WTC11 (cell line): ENCODE data around the gene RING1. TPM values are rescaled to one million over a fixed set of nuclear protein-coding genes. Genes with fewer than 3 reads are reported as not detected.

Experiments
- ATAC-seq: fragments of 200-7000 bp; cut with Tn5 transposase; 2 replicates; pipeline ENCODE4 v1.10.0; 2021; ENCODE audit warnings: mild to moderate bottlenecking, moderate library complexity
- CTCF ChIA-PET: fragments of 300-600 bp; sonication (Branson Sonifier 250); formaldehyde crosslinking; loops from one replicate; lab custom pipeline; 2021; ENCODE audit warnings: antibody characterized with exemption; lab: Charles Lee
- POLR2A ChIA-PET: fragments of 350-600 bp; sonication (Branson Sonifier 250); formaldehyde crosslinking; loops from one replicate; lab custom pipeline; 2021; ENCODE audit warnings: antibody characterized with exemption; lab: Charles Lee
- DNase-seq: peaks from one replicate; pipeline ENCODE4 v3.0.0; 2021; ENCODE audit warnings: low spot score
- H3K27ac Mint-ChIP-seq: 2 replicates; pipeline ENCODE4 v1.8.0; 2021; ENCODE audit warnings: mixed read lengths
- H3K27me3 Mint-ChIP-seq: 2 replicates; pipeline ENCODE4 v1.8.0; 2021; ENCODE audit warnings: low read depth, mild to moderate bottlenecking, moderate library complexity, mixed read lengths
- H3K36me3 Mint-ChIP-seq: 2 replicates; pipeline ENCODE4 v1.8.0; 2021; ENCODE audit warnings: mixed read lengths
- H3K4me1 Mint-ChIP-seq: 2 replicates; pipeline ENCODE4 v1.8.0; 2022; ENCODE audit warnings: mixed read lengths
- H3K4me3 Mint-ChIP-seq: 2 replicates; pipeline ENCODE4 v1.8.0; 2021; ENCODE audit warnings: mild to moderate bottlenecking, moderate library complexity, mixed read lengths
- H3K9me3 Mint-ChIP-seq: 2 replicates; pipeline ENCODE4 v1.8.0; 2021; ENCODE audit warnings: mixed read lengths
- CREB1 ChIP-seq: sonication (generic); formaldehyde crosslinking; IDR thresholded peaks from 2 replicates; pipeline ENCODE4 v1.8.0; 2023; ENCODE audit warnings: mild to moderate bottlenecking, missing genetic modification reagents
- EMX1 ChIP-seq: fragments of 250-450 bp; sonication (Bioruptor Pico); IDR thresholded peaks from 2 replicates; pipeline ENCODE4 v1.8.0; 2021; ENCODE audit warnings: mild to moderate bottlenecking
- FOXK1 ChIP-seq: sonication (generic); formaldehyde crosslinking; IDR thresholded peaks from 2 replicates; pipeline ENCODE4 v1.8.0; 2022; ENCODE audit warnings: mild to moderate bottlenecking, moderate library complexity, missing genetic modification reagents
- GABPB1 ChIP-seq: sonication (generic); formaldehyde crosslinking; IDR thresholded peaks from 2 replicates; pipeline ENCODE4 v1.8.1; 2023; ENCODE audit warnings: mild to moderate bottlenecking, missing genetic modification reagents
- GTF2I ChIP-seq: fragments of 250-450 bp; sonication (Bioruptor Pico); conservative IDR thresholded peaks from 2 replicates; pipeline ENCODE4 v1.4.0; 2021; ENCODE audit warnings: mild to moderate bottlenecking
- HMGXB4 ChIP-seq: sonication (generic); formaldehyde crosslinking; IDR thresholded peaks from 2 replicates; pipeline ENCODE4 v1.8.1; 2023; ENCODE audit warnings: mild to moderate bottlenecking, moderate library complexity, missing genetic modification reagents
- IRF2 ChIP-seq: sonication (generic); formaldehyde crosslinking; IDR thresholded peaks from 2 replicates; pipeline ENCODE4 v1.8.0; 2022; ENCODE audit warnings: low read depth, missing genetic modification reagents, borderline replicate concordance
- JUN ChIP-seq: sonication (generic); formaldehyde crosslinking; IDR thresholded peaks from 2 replicates; pipeline ENCODE4 v1.8.0; 2023; ENCODE audit warnings: mild to moderate bottlenecking, missing genetic modification reagents
- KAT7 ChIP-seq: sonication (generic); formaldehyde crosslinking; IDR thresholded peaks from 2 replicates; pipeline ENCODE4 v1.8.1; 2023; ENCODE audit warnings: missing genetic modification reagents, mild to moderate bottlenecking, borderline replicate concordance
- MXD4 ChIP-seq: fragments of 250-450 bp; sonication (Bioruptor Pico); IDR thresholded peaks from 2 replicates; pipeline ENCODE4 v1.8.0; 2021; ENCODE audit warnings: mild to moderate bottlenecking, moderate library complexity, borderline replicate concordance
- NR2C2 ChIP-seq: sonication (generic); formaldehyde crosslinking; IDR thresholded peaks from 2 replicates; pipeline ENCODE4 v1.8.0; 2022; ENCODE audit warnings: mild to moderate bottlenecking, missing genetic modification reagents
- SMAD3 ChIP-seq: sonication (generic); formaldehyde crosslinking; IDR thresholded peaks from 2 replicates; pipeline ENCODE4 v1.8.0; 2022; ENCODE audit warnings: missing genetic modification reagents, mild to moderate bottlenecking, borderline replicate concordance
- SOX15 ChIP-seq: fragments of 250-450 bp; sonication (Bioruptor Pico); IDR thresholded peaks from 2 replicates; pipeline ENCODE4 v1.9.0; 2021; ENCODE audit warnings: mild to moderate bottlenecking
- STAT6 ChIP-seq: sonication (generic); formaldehyde crosslinking; conservative IDR thresholded peaks from 2 replicates; pipeline ENCODE4 v1.8.1; 2023; ENCODE audit warnings: mild to moderate bottlenecking, low read depth, missing genetic modification reagents, moderate library complexity
- ZBTB43 ChIP-seq: sonication (generic); formaldehyde crosslinking; IDR thresholded peaks from 2 replicates; pipeline ENCODE4 v1.8.1; 2023; ENCODE audit warnings: mild to moderate bottlenecking, missing genetic modification reagents
- ZNF232 ChIP-seq: sonication (generic); formaldehyde crosslinking; IDR thresholded peaks from 2 replicates; pipeline ENCODE4 v1.8.0; 2022; ENCODE audit warnings: mild to moderate bottlenecking, missing genetic modification reagents
- ZNF281 ChIP-seq: sonication (generic); formaldehyde crosslinking; IDR thresholded peaks from 2 replicates; pipeline ENCODE4 v1.8.0; 2023; ENCODE audit warnings: mild to moderate bottlenecking, missing genetic modification reagents
- ZNF423 ChIP-seq: fragments of 250-450 bp; sonication (Bioruptor Pico); IDR thresholded peaks from 2 replicates; pipeline ENCODE4 v2.1.2; 2022; ENCODE audit warnings: mild to moderate bottlenecking, moderate library complexity
- ZNF532 ChIP-seq: fragments of 250-450 bp; sonication (Bioruptor Pico); IDR thresholded peaks from 2 replicates; pipeline ENCODE4 v1.9.0; 2021; ENCODE audit warnings: mild to moderate bottlenecking, borderline replicate concordance
- total RNA-seq: library from RNA; stranded (reverse); gene quantifications from 3 replicates; pipeline ENCODE4 v1.2.3, GENCODE V29; 2021
- TF ChIP-seq, protein P1 (sequence below): sonication (generic); formaldehyde crosslinking; IDR thresholded peaks from 2 replicates; pipeline ENCODE4 v1.8.0; 2022; ENCODE audit warnings: mild to moderate bottlenecking, missing genetic modification reagents
- TF ChIP-seq, protein P2 (sequence below): sonication (generic); formaldehyde crosslinking; IDR thresholded peaks from 2 replicates; pipeline ENCODE4 v1.8.1; 2023; ENCODE audit warnings: mild to moderate bottlenecking, missing genetic modification reagents, moderate library complexity

Gene RING1
- total RNA-seq, 1 experiment from 2014 or later, result 26.6 TPM

GRCh38 chr6:33216117-33216649, 7.9 kb downstream of the RING1 start:
- Mint-ChIP-seq H3K4me1 (peaks cover 36% of the 10 kb centered on the region), H3K9me3 (no peaks in the 10 kb centered on the region), H3K36me3 (no peaks in the 10 kb centered on the region), H3K27me3 (peaks cover 92% of the 10 kb centered on the region), H3K4me3 (no peak overlapping the region), H3K27ac (no peak overlapping the region)
- POLR2A ChIA-PET, result no interaction called here
- DNase-seq (no peak), ATAC-seq (no peak)
- TF ChIP-seq SOX15 (CRISPR knock-in tag) (no peak), MXD4 (no peak), GTF2I (CRISPR knock-in tag) (no peak), SMAD3 (no peak), NR2C2 (CRISPR knock-in tag) (no peak), GABPB1 (CRISPR knock-in tag) (no peak), STAT6 (CRISPR knock-in tag) (no peak)
- CTCF ChIA-PET, result interaction anchor here (2.5 kb wide), 1 partner anchor 33 kb away, joined by 10 read pairs; no protein-coding TSS in a partner anchor

- CTCF ChIA-PET, result interaction anchor here (1.3 to 2.6 kb wide), 2 partner anchors 31 to 91 kb away, joined by 3 to 14 read pairs; no protein-coding TSS in a partner anchor
- no peak overlapping the region for H3K4me3 Mint-ChIP-seq
- TF ChIP-seq ZNF532 (CRISPR knock-in tag), result no peak
- no peak for TF ChIP-seq ZNF423
- no peak for TF ChIP-seq ZNF281 (CRISPR knock-in tag)
- no peak for TF ChIP-seq KAT7
- TF ChIP-seq, protein P1, sequence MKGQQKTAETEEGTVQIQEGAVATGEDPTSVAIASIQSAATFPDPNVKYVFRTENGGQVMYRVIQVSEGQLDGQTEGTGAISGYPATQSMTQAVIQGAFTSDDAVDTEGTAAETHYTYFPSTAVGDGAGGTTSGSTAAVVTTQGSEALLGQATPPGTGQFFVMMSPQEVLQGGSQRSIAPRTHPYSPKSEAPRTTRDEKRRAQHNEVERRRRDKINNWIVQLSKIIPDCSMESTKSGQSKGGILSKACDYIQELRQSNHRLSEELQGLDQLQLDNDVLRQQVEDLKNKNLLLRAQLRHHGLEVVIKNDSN (CRISPR knock-in tag), result no peak
- no peak for TF ChIP-seq FOXK1 (CRISPR knock-in tag)
- TF ChIP-seq JUN (CRISPR knock-in tag), result no peak
- no peak for TF ChIP-seq ZNF232 (CRISPR knock-in tag)
- TF ChIP-seq EMX1 (CRISPR knock-in tag), result no peak
- no peak for TF ChIP-seq IRF2 (CRISPR knock-in tag)
- no peak for TF ChIP-seq ZBTB43
- no peak for TF ChIP-seq HMGXB4 (CRISPR knock-in tag)
- TF ChIP-seq, protein P2, sequence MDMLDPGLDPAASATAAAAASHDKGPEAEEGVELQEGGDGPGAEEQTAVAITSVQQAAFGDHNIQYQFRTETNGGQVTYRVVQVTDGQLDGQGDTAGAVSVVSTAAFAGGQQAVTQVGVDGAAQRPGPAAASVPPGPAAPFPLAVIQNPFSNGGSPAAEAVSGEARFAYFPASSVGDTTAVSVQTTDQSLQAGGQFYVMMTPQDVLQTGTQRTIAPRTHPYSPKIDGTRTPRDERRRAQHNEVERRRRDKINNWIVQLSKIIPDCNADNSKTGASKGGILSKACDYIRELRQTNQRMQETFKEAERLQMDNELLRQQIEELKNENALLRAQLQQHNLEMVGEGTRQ, result no peak
- no peak for TF ChIP-seq CREB1 (CRISPR knock-in tag)
These were observed 8.9 kb downstream of the RING1 start for GRCh38 chr6:33217246-33217645.

More at GRCh38 chr6:33217246-33217645, 8.9 kb downstream of the RING1 start:
- DNase-seq (no peak), ATAC-seq (no peak)
- Mint-ChIP-seq H3K9me3 (0 out of 2 replicates have a peak, but pooled peaks cover 3% of the 10 kb centered on the region), H3K4me1 (peaks cover 28% of the 10 kb centered on the region), H3K36me3 (no peaks in the 10 kb centered on the region), H3K27me3 (peaks cover 98% of the 10 kb centered on the region), H3K27ac (no peak overlapping the region)
- POLR2A ChIA-PET, result no interaction called here
